GM12878 (cell line): ENCODE data around the gene CHST15. TPM values are rescaled to one million over a fixed set of nuclear protein-coding genes. Genes with fewer than 3 reads are reported as not detected.

Experiments used
- ATAC-seq: fragments of 200-7000 bp; cut with Tn5 transposase; 3 replicates; pipeline ENCODE4 v1.9.1; 2020; ENCODE audit warnings: mild to moderate bottlenecking, moderate library complexity
- BruUV-seq: library from RNA; stranded (reverse); fragments of 400-500 nt; replicated peaks from 2 replicates; lab custom pipeline; 2021; lab: Mats Ljungman, UMichigan
- CTCF ChIA-PET: fragments of 300-600 bp; sonication (Branson Sonifier 250); formaldehyde crosslinking; extraction: SDS; loops from one replicate; lab custom pipeline; 2021; ENCODE audit warnings: inconsistent platforms; lab: Yijun Ruan, JAX
- POLR2A ChIA-PET: fragments of 350-600 bp; formaldehyde crosslinking; extraction: SDS; loops from one replicate; lab custom pipeline; 2021; ENCODE audit warnings: inconsistent platforms; lab: Charles Lee
- RAD21 ChIA-PET: fragments of 300-600 bp; sonication (Branson Sonifier 250); formaldehyde crosslinking; loops from one replicate; lab custom pipeline; 2023; ENCODE audit warnings: antibody characterized with exemption; ENCODE audit not compliant: unreplicated experiment; lab: Charles Lee
- SMC1A ChIA-PET: fragments of 300-600 bp; sonication (Branson Sonifier 250); formaldehyde crosslinking; loops from one replicate; lab custom pipeline; 2023; ENCODE audit not compliant: unreplicated experiment, uncharacterized antibody; lab: Charles Lee
- DNase-seq: peaks from one replicate; pipeline ENCODE4 v3.0.0-alpha.2; 2011; ENCODE audit warnings: low read depth, low spot score
- FAIRE-seq: peaks from 3 replicates; lab custom pipeline; 2011; peaks lifted over from hg19 to GRCh38; lab: Jason Lieb, UNC
- H2AFZ ChIP-seq: 2 replicates; pipeline ENCODE4 v1.6.0; 2011; ENCODE audit warnings: low read depth, low read length, control low read depth; ENCODE audit not compliant: control insufficient read depth
- H3K27ac ChIP-seq: 2 replicates; pipeline ENCODE4 v1.5.1; 2011; ENCODE audit warnings: control low read depth; ENCODE audit not compliant: control insufficient read depth, insufficient read depth
- H3K27me3 ChIP-seq, 2 experiments: replicated peaks in 1 of 2; 2 replicates each; pipeline versions ENCODE4 v1.6.0 to v1.6.1; 2011; ENCODE audit warnings: low read length in 1 of 2; ENCODE audit not compliant: control insufficient read depth in 2 of 2, insufficient read depth in 2 of 2
- H3K36me3 ChIP-seq, 2 experiments: 2 replicates each; pipeline ENCODE4 v1.5.1; 2011; ENCODE audit warnings: low read length in 1 of 2; ENCODE audit not compliant: control insufficient read depth in 2 of 2, insufficient read depth in 2 of 2
- H3K4me1 ChIP-seq: 2 replicates; pipeline ENCODE4 v1.6.1; 2011; ENCODE audit warnings: mild to moderate bottlenecking, low read length, moderate library complexity, mixed read lengths; ENCODE audit not compliant: control insufficient read depth, insufficient read depth
- H3K4me2 ChIP-seq: 2 replicates; pipeline ENCODE4 v1.6.0; 2011; ENCODE audit warnings: control low read depth; ENCODE audit not compliant: control insufficient read depth, insufficient read depth
- H3K4me3 ChIP-seq: fragments of 200-600 bp; sonication (generic); 2 replicates; pipeline ENCODE4 v1.5.1; 2016
- H3K79me2 ChIP-seq: 2 replicates; pipeline ENCODE4 v1.6.0; 2011; ENCODE audit warnings: low read length; ENCODE audit not compliant: control insufficient read depth, insufficient read depth
- H3K9ac ChIP-seq: 2 replicates; pipeline ENCODE4 v1.8.0; 2011; ENCODE audit warnings: low read length, control low read depth, mixed read lengths; ENCODE audit not compliant: control insufficient read depth, insufficient read depth
- H3K9me3 ChIP-seq: replicated peaks from 3 replicates; pipeline ENCODE4 v1.5.1; 2011; ENCODE audit warnings: mild to moderate bottlenecking, low read length; ENCODE audit not compliant: control insufficient read depth, insufficient read depth
- H4K20me1 ChIP-seq: 2 replicates; pipeline ENCODE4 v1.6.0; 2011; ENCODE audit not compliant: control insufficient read depth, insufficient read depth
- ATF3 ChIP-seq: IDR thresholded peaks from 2 replicates; pipeline ENCODE4 v1.6.1; 2011; ENCODE audit warnings: low read depth, mild to moderate bottlenecking, low read length, moderate library complexity, borderline replicate concordance; ENCODE audit errors: extremely low read depth
- BCL3 ChIP-seq: IDR thresholded peaks from 2 replicates; pipeline ENCODE4 v1.6.1; 2011; ENCODE audit warnings: borderline replicate concordance, low read depth, mild to moderate bottlenecking, moderate library complexity, low read length; ENCODE audit not compliant: insufficient read depth, poor library complexity, severe bottlenecking
- CEBPZ ChIP-seq: fragments of 150-350 bp; IDR thresholded peaks from 2 replicates; pipeline ENCODE4 v1.6.1; 2016; ENCODE audit warnings: low read depth, low read length
- EED ChIP-seq: sonication (generic); IDR thresholded peaks from 2 replicates; pipeline ENCODE4 v1.6.1; 2016; ENCODE audit warnings: antibody characterized with exemption, low read depth
- KAT2A ChIP-seq: conservative IDR thresholded peaks from 2 replicates; pipeline ENCODE4 v1.6.1; 2011; ENCODE audit warnings: low read depth, low read length; ENCODE audit not compliant: control insufficient read depth
- MXI1 ChIP-seq: fragments of 150-350 bp; IDR thresholded peaks from 2 replicates; pipeline ENCODE4 v1.6.1; 2011; ENCODE audit warnings: low read depth, mild to moderate bottlenecking, inconsistent platforms, low read length, improper control_type of control experiment
- RAD21 ChIP-seq: IDR thresholded peaks from 2 replicates; pipeline ENCODE4 v1.6.1; 2011; ENCODE audit warnings: mild to moderate bottlenecking, low read depth, low read length, moderate library complexity; ENCODE audit not compliant: insufficient read depth
- SIN3A ChIP-seq: IDR thresholded peaks from 2 replicates; pipeline ENCODE4 v1.6.1; 2012; ENCODE audit warnings: low read depth, low read length, improper control_type of control experiment
- SP1 ChIP-seq: IDR thresholded peaks from one replicate; pipeline ENCODE4 v1.6.1; 2011; ENCODE audit warnings: low read depth, low read length
- SRF ChIP-seq, 2 experiments: IDR thresholded peaks; 2 replicates each; pipeline ENCODE4 v1.6.1; 2011; ENCODE audit warnings: low read depth in 2 of 2, low read length in 2 of 2, mild to moderate bottlenecking in 1 of 2, moderate library complexity in 1 of 2
- ZNF592 ChIP-seq: fragments of 450-650 bp; IDR thresholded peaks from 2 replicates; pipeline ENCODE4 v1.6.1; 2017; ENCODE audit warnings: mild to moderate bottlenecking, moderate library complexity
- WGBS: methylation state at CpG from one replicate; pipeline ENCODE4 v1.1.6; 2016; ENCODE audit warnings: low lambda C conversion rate; ENCODE audit not compliant: insufficient replicate concordance, insufficient coverage; ENCODE audit errors: missing lambda C conversion rate; 5-methylcytosine and 5-hydroxymethylcytosine counted together
- in situ Hi-C: fragments of 300-500 bp; cut with MboI; formaldehyde crosslinking; loops from 9 replicates; pipeline ENCODE4 v1.14.3; 2018; ENCODE audit warnings: mixed read lengths
- intact Hi-C: fragments of 100-400 bp; cut with micrococcal nuclease; formaldehyde crosslinking; loops from one replicate; pipeline ENCODE4 v1.14.2; 2022; ENCODE audit not compliant: unreplicated experiment
- polyA plus RNA-seq, 11 experiments: library from polyadenylated mRNA; depleted of rRNA in 4 of 11; unstranded in 6 of 11; stranded (reverse) in 5 of 11; fragments of >200 nt; fragmentation: Nextera tagmentation in 4 of 11; fragmentation: Illumina TruSeq in 1 of 11; extraction: Ambion mirVana in 4 of 11; extraction: Trizol in 1 of 11; gene quantifications; 1 replicate in 1 of 11; 2 replicates in 10 of 11; pipeline versions ENCODE4 v1.2.1 to v1.2.3, GENCODE V29; 2011 to 2016; ENCODE audit warnings: inconsistent platforms in 2 of 11, missing spikeins in 2 of 11, low read depth in 1 of 11
- total RNA-seq, 4 experiments: library from RNA; depleted of rRNA in 3 of 4; stranded (reverse); fragments of >200 nt in 3 of 4; fragmentation: Illumina TruSeq in 1 of 4; extraction: Trizol in 1 of 4; gene quantifications; 2 replicates each; pipeline versions ENCODE4 v1.2.1 to v1.2.3, GENCODE V29; 2013 to 2021

Gene CHST15
- total and polyA plus RNA-seq, 10 of the 15 experiments (the other 5 are each of a cell fraction or from before 2014, with no cell fraction given), result 0.02 to 0.53 (median 0.05) TPM; not detected in 1

GRCh38 chr10:124015991-124016390 is 77.4 kb downstream of the CHST15 start:
- Histone ChIP-seq H3K4me2 (no peak overlapping the region), H3K79me2 (no peaks in the 10 kb centered on the region), H3K4me1 (no peaks in the 10 kb centered on the region), H3K36me3 (no peaks in the 10 kb centered on the region), H2AFZ (no peak overlapping the region), H3K9ac (no peak overlapping the region), H4K20me1 (no peaks in the 10 kb centered on the region), H3K9me3 (peaks cover 16% of the 10 kb centered on the region; the same call in 2 of the 3 replicates), H3K27me3 (no peaks in the 10 kb centered on the region; a peak in 1 of 4 replicates), H3K4me3 (no peak overlapping the region), H3K27ac (no peak overlapping the region)
- POLR2A ChIA-PET, result no interaction called here
- DNase-seq, result no peak
- WGBS, result 34% methylated on average over 9 of the region's 9 CpGs
- RAD21 ChIA-PET, result no interaction called here
- FAIRE-seq, result no peak
- CTCF ChIA-PET, result no interaction called here
- SMC1A ChIA-PET, result no interaction called here
- in situ Hi-C loops (no loop called here), intact Hi-C loops (no loop called here)
- ATAC-seq, result no peak
- no TSS peak for BruUV-seq
- TF ChIP-seq SP1 (no peak), BCL3 (no peak), SRF (IDR thresholded peaks at IDR 0.05; ENCODE audit: low read depth in 2 of 2, low read length in 2 of 2) (no peak), CEBPZ (no peak), RAD21 (no peak), MXI1 (no peak), ZNF592 (no peak), KAT2A (no peak), ATF3 (no peak), SIN3A (no peak), EED (no peak)
